ENCODE data around the gene EIF3B.
A peak's percentile ranks its signal among the peaks of the same experiment; 100 is the strongest.
"Not testable (repeated sequence)": the region's sequence is repeated elsewhere in the genome, so short reads cannot be mapped to it uniquely, and the experiment has no call there.

EIF3B gene

DNA sequence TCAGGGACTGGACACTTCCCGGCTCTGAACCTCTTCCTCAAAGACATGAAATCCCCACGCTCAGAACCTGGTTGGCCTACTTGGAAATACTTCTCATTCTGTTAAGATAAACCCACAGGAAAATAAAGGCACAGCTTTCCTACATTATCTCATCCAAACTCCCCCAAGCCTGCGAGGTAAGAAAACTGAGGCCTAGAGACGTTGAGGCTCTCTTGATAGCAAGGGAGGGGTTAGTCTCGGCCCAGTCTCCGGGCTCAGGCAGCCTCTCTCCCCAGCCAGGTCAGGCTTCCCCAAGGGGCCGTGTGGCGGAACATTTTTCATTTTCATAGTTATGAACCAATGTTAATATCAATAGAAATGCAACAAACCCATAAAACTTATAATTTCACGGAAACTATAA, 4.6 kb upstream of the EIF3B start:
- no peak for DNase-seq

DNA sequence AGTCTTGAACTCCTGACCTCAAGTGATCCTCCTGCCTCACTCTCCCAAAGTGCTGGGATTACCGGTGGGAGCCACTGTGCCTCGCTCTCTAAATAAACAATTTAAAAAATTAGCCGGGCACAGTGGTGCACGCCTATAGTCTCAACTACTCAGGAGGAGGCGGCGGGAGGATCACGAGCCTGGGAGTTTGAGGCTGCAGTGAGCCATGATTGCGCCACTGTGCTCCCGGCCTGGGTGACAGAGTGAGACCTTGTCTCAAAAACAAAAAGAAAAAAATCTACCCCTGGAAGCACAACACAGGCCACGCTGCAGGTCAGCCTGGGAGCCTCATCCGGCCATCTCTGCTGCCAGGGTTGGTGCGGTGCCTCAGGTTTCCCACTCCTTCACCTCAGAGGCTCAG, 3.8 kb upstream of the EIF3B start:
- no peak for DNase-seq

DNA sequence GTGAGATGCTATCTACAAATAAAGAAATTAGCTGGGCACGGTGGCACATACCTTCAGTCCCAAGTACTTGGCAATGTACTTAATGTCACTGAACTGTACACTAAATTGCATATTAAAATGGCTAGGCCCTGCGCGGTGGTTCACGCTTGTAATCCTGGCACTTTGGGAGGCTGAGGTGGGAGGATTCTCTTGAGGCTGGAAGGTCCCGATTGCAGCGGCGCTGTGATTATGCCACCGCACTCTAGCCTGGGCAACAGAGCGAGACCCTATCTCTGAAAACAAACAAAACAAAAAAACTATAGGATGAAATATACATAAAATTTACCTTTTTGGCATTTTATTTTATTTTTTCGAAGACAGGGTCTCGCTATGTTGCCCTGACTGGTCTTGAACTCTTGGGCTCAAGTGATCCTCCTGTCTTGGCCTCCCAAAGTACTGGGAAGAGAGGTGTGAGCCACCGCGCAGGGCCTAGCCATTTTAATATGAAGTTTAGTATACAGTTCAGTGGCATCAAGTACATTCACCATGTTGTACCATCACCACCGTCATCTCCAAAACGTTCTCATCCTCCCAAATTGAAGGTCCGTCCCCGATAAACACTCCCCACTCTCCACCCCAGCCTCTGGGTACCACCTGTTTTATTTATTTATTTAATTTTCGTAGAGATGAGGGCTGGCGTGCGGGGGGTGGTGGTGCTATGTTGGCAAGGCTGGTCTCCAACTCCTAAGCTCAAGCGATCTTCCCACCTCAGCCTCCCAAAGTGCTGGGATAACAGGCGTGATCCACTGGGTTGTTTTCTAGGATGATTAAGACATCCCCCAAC, 1.3 kb upstream of the EIF3B start:
- peak; percentile 53 for DNase-seq

DNA sequence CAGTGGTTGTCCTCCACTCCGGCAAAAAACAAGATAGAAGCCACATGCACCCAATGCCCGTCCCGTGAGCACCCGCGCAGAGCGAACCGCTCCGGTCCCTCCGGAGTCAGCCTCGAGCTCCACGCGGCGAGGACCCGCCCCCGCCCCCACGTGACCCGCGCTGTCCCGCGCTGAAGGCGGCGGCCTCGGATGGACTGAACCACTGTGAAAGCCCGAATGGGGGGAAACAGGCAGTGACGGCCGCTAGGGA, 766 bp upstream of the EIF3B start:
- DNase-seq = peak; percentile 84

DNA sequence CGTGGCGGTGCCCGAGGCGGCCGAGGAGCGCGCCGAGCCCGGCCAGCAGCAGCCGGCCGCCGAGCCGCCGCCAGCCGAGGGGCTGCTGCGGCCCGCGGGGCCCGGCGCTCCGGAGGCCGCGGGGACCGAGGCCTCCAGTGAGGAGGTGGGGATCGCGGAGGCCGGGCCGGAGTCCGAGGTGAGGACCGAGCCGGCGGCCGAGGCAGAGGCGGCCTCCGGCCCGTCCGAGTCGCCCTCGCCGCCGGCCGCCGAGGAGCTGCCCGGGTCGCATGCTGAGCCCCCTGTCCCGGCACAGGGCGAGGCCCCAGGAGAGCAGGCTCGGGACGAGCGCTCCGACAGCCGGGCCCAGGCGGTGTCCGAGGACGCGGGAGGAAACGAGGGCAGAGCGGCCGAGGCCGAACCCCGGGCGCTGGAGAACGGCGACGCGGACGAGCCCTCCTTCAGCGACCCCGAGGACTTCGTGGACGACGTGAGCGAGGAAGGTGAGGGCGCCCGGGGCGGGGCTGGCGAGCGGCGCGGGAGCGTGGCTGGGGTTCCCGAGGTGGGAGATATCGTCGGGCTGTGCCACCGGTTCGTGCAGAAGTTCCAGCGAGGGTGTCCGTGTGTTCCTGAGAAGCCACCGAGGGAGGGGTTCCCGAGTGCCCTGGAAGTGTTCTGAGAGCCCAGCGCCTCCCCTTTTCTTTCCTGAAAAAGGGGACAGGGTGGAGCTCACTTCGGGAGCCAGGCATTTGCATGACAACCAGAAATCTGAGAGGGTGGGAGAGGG, 495 bp downstream of the EIF3B start:
- DNase-seq = no peak

DNA sequence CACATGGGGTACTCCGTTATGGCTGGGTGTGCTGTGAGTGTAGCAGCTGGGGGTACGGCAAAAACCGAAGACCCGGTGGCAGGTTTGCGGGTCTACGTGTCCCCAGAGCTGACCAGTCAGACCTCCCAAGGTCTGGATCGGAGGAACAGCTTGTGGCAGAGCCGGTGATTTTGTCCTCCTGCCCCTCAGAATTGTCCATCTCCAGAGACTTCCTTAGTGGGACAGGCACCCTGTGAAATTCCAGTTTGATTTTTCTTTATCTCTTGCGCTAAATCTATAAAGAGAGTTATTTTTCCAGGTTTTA, 1.0 kb downstream of the EIF3B start:
- no peak for DNase-seq

DNA sequence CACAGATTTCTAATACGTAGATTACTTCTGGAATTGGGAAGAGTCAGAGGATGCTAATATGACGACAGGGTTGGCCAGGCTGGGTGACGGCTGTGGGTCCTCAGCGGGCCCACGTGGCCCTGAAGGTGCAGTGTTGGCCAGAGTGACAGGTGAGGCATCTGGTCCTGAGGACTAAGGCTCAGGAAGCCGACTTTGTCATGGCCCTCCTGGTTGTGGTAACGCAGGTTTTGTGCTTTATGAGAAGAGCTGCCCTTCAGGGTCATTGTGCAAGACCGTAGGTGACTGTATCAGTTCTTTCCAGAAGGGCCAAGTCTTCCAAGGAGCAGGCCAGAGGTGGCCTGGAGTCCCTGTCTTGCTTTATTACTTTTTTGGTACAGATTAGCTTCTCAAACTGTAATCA, 2.5 kb downstream of the EIF3B start:
- DNase-seq = no peak

DNA sequence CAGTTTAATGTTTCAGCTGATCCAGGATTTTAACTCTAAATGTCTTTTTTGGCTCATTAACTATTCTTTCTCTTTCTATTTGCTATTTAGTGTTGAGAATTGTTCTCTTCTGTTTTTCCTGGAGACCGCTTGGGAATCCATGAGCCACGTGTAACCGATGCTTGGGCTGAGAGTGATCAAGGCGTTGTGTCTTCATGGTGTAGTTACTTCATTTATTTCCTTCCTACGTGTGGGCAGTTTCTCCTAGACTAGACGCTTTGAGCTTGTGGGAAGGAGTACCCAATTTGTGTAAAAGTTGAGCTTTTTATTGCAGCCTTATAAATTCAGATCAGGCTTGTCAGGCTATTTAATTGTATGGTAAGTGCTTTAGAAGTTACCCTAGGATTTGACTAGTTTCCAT, 2.9 kb downstream of the EIF3B start:
- DNase-seq = no peak

DNA sequence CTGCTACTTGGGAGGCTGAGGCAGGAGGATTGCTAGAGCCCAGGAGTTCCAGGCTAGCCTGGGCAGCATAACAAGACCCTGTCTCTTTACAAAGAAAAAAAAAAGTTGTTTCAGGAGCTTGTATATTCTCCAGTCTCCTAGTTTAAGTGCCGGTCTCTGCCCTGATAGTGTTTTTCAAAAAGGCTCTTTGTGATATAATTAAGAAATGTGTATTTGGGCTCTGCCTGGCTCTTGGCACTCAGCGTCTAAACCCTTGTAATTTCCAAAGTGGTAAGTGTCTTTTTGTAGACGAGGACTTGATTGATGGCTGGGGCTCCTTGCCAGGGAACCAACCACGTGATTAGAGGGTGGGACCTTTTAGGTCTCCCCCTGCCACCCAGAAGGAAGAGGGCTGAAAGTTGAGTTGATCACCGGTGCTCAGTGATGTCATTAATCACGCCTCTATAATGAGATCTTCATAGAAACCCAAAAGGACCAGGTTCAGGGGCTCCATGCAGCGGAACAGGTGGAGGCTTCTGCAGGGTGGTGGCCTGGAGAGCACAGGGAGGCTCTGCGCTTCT, 4.4 kb downstream of the EIF3B start:
- DNase-seq = no peak

DNA sequence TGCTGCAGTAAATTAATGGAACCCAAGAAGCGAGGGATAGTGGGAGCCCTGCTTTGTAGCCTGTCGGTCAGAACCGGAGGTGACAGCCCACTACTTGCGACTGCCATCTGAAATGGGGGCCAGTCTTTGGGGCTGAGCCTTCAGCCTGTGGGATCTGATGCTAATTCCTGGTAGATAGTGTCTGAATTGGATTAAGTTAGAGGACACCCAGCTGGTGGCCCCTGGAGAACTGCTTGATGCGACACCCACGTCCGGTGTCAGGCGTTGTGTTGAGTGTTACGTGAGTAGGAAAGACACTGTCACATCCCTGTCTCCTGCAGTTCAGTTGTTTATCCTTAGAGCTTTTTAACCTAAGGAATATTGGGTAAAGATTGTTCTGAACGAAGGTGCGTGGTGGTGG, 5.0 kb downstream of the EIF3B start:
- DNase-seq = no peak

DNA sequence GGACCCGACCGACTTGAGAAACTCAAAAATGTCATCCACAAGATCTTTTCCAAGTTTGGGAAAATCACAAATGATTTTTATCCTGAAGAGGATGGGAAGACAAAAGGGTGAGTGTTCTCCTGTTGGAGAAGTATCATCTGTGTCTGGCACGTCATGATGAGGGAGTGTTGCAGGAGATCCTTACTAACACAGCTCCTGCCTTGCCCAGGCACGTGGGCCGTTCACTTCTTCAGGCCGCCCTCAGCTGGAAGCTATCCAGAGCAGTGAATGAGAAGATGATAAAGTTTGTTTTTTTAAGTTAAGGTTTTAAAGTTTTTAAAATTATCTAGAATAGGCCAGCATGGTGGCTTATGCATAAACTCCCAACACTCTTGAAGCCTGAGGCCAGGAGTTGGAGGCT, 6.2 kb downstream of the EIF3B start:
- no peak for DNase-seq

DNA sequence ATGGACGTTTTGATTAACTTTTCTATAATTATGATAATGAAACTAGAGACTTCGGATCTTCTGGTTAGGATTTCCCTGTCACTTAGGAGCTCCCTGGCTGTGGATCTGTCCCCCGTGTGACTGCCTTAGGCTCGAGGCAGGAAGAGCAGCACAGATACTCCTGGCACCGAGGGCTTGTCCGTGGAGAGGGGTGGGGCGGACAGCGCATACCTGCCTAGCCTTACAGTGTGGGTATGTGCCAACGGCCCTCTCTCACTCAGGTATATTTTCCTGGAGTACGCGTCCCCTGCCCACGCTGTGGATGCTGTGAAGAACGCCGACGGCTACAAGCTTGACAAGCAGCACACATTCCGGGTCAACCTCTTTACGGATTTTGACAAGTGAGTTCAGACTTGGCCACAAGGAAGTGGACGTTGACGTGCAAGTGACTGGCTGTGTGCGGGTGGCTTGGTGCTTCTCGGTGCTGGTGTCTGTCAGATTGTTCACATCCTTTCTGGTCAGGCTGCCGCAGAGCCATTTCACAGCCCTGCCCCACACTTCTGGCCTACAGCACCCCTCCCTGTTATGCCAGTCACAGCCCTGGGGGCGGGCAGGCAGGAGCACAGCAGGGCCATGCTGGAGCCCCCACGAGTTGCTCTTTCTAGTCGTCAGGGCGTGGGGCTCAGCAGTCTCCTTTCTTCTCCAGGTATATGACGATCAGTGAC, 7.9 kb downstream of the EIF3B start:
- no peak for DNase-seq

DNA sequence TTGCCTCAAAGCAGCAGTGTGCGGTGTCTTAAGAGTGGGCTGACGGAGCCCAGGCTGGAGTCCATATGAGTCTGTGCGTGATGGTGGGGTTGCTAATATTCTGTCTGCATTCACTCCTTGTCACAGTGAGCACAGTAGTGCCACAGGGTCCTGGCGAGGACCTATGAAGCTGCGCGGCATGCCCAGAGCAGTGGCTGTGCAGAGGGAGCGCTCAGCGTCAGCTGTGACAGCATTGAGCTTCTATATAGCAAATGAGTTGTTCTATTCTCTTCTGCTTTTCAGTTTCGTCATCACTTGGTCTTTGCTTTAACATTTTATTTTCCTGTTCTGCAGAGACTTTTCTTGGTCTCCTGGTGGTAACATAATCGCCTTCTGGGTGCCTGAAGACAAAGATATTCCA, 14.5 kb downstream of the EIF3B start:
- no peak for DNase-seq

DNA sequence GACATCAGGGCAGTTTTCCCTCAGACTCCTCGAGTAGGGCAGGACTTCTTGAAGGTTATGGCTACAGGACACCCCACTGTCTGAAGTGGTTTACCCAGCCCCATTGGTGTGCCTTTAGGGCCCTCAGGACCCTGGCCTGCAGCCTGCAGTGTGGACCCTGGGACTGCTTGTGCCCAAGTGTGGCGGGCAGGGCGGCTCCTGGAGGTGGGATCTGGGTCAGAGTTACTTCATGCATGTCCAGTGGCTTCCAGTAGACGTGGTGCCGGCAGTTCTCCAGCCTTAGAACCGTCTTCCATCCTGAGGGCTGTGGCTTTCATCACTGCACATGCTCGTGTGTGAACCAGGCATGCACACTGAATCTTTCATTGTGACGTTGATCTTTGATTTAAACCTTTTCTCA, 16.7 kb downstream of the EIF3B start:
- DNase-seq = no peak

DNA sequence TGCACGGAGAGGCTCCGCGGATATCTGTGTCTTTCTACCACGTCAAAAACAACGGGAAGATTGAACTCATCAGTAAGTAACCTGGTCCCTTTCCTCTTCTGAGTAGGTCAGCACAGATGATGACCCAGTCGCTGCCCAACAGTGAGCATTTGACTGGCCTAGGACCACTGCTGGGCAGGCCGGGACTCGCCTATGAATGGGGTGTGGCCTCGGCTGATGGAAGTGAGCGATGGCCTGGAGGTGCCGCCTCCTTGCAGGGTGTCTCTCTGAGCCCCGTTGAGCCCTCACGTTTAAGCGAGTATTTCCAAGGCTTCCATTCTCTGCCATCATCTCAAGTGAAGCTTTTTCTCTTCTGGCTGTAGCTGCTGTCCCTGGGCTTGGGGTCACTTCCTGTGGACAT, 18.1 kb downstream of the EIF3B start:
- no peak for DNase-seq

DNA sequence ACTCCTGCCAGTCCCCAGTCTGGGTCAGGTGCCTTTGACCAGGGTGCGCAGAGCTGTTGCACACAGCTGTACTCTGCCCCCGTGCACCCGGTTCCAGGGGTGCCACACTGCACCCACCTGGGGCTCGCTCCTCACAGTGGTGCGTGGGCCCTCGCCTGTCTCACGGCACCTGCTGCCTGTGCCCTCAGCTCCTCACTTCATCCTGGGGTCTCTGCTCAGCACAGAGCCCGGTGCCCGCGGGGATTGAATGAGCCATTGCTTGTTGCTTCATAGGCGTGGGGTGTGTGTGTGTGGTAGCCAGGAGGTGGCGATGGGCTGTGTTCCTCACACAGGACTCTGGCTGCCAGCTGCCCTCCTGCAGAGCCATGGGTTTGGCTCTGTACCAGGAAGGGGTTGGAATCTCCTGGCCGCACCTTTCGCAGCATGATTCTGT, 18.5 kb downstream of the EIF3B start:
- DNase-seq = no peak

DNA sequence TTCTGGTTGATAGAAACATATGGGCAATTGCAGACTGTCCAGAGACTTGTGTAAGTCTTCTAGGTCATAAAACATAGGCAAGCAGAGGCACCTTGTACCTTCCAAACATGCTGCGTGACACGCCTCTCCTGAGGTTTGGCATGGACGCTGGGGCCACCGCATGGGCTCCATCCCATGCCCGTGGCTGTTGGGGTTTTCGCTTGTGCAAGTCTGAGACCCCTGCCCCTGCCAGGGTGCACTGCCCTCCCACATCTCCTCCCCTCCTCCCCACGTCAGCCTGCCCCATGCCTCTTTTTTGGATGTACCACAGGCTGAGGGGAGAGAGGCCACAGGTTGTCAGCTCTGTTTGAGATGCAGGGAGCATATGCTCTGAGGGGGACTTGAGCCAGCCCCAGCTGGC, 19.0 kb downstream of the EIF3B start:
- no peak for DNase-seq

DNA sequence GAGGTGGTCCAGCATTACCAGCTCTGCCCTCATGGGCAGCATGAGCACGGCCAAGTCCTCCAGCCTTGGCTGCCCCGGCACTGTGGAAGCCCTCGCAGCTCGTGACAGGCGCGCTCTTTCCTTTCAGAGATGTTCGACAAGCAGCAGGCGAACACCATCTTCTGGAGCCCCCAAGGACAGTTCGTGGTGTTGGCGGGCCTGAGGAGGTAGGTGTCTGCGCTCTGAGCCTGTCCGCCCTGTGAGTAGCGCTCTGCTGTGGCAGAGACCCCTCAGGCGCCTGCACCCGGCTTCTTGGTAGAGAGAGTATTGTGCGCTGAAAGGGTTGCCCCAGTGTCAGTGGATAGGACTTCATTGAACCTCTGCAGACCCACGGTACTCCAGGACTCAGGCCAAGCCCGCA, 19.8 kb downstream of the EIF3B start:
- DNase-seq = no peak

DNA sequence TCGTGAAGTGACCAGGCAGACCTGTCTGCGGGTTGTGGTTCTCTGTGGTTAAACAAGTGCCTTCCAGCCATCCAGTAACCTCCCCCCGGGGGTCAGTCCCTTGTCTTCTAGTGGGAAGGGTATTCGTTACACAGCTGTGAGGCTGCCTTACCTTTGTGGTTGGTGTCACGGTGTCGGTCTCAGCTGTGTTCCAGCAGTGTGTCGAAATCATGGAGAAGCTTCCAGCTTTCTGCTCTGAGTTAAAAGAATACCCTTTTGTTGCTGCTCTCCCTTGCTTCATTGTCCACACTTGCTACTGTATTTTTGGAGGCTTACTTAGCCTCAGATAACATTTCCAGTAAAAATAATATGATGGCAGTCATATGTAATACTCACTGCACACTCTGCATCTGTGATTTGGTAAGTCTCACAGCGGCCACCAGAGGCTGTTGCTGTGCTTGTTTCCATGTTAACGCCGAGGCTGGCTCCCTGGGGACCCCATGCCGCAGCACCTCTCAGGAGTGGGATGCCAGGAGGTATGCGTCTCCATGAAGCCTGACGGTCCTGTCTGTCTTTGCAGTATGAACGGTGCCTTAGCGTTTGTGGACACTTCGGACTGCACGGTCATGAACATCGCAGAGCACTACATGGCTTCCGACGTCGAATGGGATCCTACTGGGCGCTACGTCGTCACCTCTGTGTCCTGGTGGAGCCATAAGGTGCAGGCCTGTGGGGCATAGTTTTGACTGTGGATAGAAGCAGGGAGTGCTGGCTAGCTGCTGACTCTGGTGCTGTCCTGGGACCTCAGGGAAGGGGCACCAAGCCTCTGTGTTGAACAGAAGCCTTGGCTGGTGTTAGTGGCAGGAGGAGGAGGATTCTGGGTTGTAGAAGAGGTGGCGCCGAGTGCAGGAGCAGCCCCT, 20.5 kb downstream of the EIF3B start:
- no peak for DNase-seq

DNA sequence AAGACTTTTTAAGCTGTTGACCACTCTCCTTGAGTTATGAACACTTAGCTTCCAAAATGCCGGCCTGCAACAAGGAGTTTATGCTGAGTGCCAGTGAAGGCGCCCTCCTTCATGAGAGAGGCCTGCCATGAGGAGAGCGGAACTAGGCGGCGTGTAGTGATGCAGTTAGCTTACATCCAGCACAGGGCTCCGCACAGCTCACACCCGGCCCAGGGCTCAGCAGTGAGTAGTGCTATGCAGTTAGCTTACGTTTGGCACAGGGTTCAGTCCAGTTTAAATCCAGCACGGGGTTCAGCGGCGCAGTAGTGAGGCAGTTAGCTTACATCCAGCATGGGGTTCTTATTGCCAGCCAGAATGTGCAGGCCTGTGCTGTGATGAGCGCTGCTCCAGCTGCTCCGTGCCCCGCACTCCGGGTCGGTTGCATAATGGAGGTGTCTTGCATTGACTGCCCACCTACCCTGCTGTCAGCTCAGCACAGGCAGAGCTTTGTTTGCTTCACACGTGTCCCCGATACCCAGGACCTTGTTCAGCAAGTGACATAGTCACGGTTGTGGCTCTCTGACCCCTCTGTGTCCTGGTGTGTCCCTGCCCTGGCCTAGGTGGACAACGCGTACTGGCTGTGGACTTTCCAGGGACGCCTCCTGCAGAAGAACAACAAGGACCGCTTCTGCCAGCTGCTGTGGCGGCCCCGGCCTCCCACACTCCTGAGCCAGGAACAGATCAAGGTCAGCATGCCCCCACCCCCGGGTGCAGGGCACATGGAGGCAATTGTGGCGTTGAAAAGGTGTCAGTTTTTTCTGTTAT, 21.9 kb downstream of the EIF3B start:
- no peak for DNase-seq

DNA sequence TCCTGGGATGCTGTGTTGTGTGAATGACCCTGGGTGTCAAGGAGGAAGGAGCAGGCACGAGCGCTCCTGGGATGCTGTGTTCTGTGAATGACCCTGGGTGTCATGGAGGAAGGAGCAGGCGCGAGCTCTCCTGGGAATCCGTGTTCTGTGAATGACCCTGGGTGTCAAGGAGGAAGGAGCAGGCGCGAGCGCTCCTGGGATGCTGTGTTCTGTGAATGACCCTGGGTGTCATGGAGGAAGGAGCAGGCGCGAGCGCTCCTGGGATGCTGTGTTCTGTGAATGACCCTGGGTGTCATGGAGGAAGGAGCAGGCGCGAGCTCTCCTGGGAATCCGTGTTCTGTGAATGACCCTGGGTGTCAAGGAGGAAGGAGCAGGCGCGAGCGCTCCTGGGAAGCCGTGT, 22.9 kb downstream of the EIF3B start:
- DNase-seq = not testable (repeated sequence)

DNA sequence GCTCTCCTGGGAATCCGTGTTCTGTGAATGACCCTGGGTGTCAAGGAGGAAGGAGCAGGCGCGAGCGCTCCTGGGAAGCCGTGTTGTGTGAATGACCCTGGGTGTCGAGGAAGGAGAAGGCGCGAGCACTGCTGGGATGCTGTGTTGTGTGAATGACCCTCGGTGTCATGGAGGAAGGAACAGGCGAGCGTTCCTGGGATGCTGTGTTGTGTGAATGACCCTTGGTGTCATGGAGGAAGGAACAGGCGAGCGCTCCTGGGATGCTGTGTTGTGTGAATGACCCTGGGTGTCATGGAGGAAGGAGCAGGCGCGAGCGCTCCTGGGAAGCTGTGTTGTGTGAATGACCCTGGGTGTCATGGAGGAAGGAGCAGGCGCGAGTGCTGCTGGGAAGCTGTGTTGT, 23.5 kb downstream of the EIF3B start:
- DNase-seq = not testable (repeated sequence)

Data from NCI-H748 treated with DMSO at 0.1 percent for 48 hours (cell line).